ENCODE data around the gene DUSP23. TPM values are rescaled to one million over a fixed set of nuclear protein-coding genes. Genes with fewer than 3 reads are reported as not detected.

The DUSP23 gene
- total RNA-seq, 1 donor from 2014 or later: 15.0 TPM

DNA sequence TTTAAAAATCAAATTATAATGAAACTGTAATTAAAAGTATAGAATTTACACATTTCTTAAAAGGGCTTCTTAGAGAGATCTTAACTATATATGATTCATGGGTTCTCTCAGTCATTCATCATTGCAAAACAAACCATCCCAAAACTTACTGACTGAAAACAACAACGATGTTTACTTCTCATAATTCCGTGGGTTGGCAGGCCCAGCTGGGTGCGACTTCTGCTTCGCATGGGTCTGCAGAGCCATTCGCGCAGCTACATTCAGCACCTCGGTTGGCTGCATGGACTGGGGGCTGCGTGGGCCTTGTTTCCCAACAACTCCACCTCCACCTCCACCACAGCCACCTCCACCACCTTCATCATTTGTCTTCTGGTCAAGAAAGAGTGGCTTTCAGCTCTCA is 50.0 kb downstream of the DUSP23 start:
- DNase-seq: no peak
- TF ChIP-seq, protein P1, sequence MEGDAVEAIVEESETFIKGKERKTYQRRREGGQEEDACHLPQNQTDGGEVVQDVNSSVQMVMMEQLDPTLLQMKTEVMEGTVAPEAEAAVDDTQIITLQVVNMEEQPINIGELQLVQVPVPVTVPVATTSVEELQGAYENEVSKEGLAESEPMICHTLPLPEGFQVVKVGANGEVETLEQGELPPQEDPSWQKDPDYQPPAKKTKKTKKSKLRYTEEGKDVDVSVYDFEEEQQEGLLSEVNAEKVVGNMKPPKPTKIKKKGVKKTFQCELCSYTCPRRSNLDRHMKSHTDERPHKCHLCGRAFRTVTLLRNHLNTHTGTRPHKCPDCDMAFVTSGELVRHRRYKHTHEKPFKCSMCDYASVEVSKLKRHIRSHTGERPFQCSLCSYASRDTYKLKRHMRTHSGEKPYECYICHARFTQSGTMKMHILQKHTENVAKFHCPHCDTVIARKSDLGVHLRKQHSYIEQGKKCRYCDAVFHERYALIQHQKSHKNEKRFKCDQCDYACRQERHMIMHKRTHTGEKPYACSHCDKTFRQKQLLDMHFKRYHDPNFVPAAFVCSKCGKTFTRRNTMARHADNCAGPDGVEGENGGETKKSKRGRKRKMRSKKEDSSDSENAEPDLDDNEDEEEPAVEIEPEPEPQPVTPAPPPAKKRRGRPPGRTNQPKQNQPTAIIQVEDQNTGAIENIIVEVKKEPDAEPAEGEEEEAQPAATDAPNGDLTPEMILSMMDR (IDR thresholded peaks at IDR 0.05; ENCODE audit: borderline replicate concordance): no peak
- peaks cover 12% of the 10 kb centered on the region for H3K4me1 ChIP-seq
- no peak overlapping the region for H3K4me3 ChIP-seq
- H3K27me3 ChIP-seq (ENCODE audit: low read depth): no peaks in the 10 kb centered on the region
- no peaks in the 10 kb centered on the region for H3K36me3 ChIP-seq
- intact Hi-C loops (cut with micrococcal nuclease): no loop called here
- H3K9me3 ChIP-seq (replicated peaks): no peaks in the 10 kb centered on the region
- H3K27ac ChIP-seq (replicated peaks): no peak overlapping the region

DNA sequence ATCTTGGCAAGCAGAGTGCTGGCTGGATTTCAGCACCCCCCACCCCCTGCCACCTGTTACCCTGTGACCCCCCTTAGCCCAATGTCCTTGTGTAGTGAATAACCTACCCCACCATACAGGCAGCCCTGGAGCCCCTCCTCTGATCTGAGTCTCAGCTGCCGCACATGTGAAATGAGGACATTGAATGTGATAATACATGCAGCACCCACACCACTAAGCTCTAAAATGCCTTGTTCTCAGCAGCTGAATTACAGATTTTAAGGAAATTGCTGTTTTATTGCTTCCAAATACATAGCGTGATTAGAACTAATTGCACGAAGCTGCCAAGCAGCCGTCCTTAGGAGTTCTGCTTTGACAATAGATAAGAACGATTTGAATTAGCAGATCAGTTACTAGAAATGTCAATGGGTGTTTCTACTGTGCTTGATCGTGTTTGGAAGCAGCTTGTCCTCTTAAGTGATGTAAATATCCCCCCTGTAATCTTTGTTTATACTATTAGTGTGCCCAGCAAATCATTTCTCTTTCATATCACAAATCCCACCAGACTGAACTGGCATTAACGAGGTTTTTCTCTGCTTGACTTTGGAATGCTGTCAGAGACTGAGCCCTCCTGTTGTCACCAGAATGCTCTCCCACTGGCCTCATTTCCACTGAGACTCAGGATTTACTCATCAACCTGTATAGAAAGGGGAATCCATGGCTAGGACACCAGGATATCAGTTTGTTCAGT is 50.8 kb downstream of the DUSP23 start:
- Histone ChIP-seq H3K4me3 (no peak overlapping the region), H3K27me3 (ENCODE audit: low read depth) (no peaks in the 10 kb centered on the region), H3K36me3 (no peaks in the 10 kb centered on the region), H3K9me3 (replicated peaks) (no peaks in the 10 kb centered on the region), H3K4me1 (peaks cover 12% of the 10 kb centered on the region), H3K27ac (replicated peaks) (no peak overlapping the region)
- no peak for DNase-seq
- intact Hi-C loops (cut with micrococcal nuclease): no loop called here
- TF ChIP-seq, protein P1 (IDR thresholded peaks at IDR 0.05; ENCODE audit: borderline replicate concordance): no peak

Other genes starting within 250 kb of the DUSP23 start
- gene OR10J5, start 245.0 kb upstream of the DUSP23 start, total RNA-seq: not detected
- gene APCS, start 193.1 kb upstream of the DUSP23 start, total RNA-seq: not detected
- not detected for gene CRP, start 66.4 kb upstream of the DUSP23 start, total RNA-seq
- gene FCRL6, start 21.4 kb downstream of the DUSP23 start, total RNA-seq: 0.33 TPM
- 1.7 TPM for gene SLAMF8, start 45.9 kb downstream of the DUSP23 start, total RNA-seq
- not detected for gene VSIG8, start 81.7 kb downstream of the DUSP23 start, total RNA-seq
- gene CFAP45, start 119.2 kb downstream of the DUSP23 start, total RNA-seq: 1.1 TPM
- gene TAGLN2, start 144.5 kb downstream of the DUSP23 start, total RNA-seq: 110 TPM
- 0.25 TPM for gene IGSF9, start 164.7 kb downstream of the DUSP23 start, total RNA-seq
- not detected for gene SLAMF9, start 173.3 kb downstream of the DUSP23 start, total RNA-seq